ENCODE results near the gene DLG2. TPM values are rescaled to one million over a fixed set of nuclear protein-coding genes. Genes with fewer than 3 reads are reported as not detected.

DLG2 gene
- total RNA-seq, 2 donors from 2014 or later: 3.8 to 16.4 TPM

- no peaks in the 10 kb centered on the region for H3K27me3 ChIP-seq (replicated peaks; ENCODE audit: insufficient read depth)
- no peak overlapping the region for H3K4me3 ChIP-seq
- H3K4me1 ChIP-seq (ENCODE audit: control insufficient read depth in 1 of 2, low read depth in 2 of 2): peaks cover 0 to 5% of the 10 kb centered on the region in 2 donors
- DNase-seq (ENCODE audit: low spot score) (no peak), ATAC-seq (ENCODE audit: insufficient number of reproducible peaks, low FRiP score, low read depth) (no peak)
- no peak overlapping the region for H3K27ac ChIP-seq
- no peaks in the 10 kb centered on the region for H3K9me3 ChIP-seq
- H3K36me3 ChIP-seq: no peaks in the 10 kb centered on the region
- no peak for TF ChIP-seq CTCF (IDR thresholded peaks at IDR 0.05)
These were observed 1438.6 kb downstream of the DLG2 start for GRCh38 chr11:84188521-84188920.

GRCh38 chr11:84173078-84173477 is 1454.1 kb downstream of the DLG2 start:
- ATAC-seq (ENCODE audit: insufficient number of reproducible peaks, low FRiP score, low read depth) (no peak), DNase-seq (ENCODE audit: low spot score) (no peak)
- Histone ChIP-seq H3K36me3 (no peaks in the 10 kb centered on the region), H3K27me3 (replicated peaks; ENCODE audit: insufficient read depth) (no peaks in the 10 kb centered on the region), H3K4me1 (ENCODE audit: control insufficient read depth in 1 of 2, low read depth in 2 of 2) (no peaks in the 10 kb centered on the region), H3K9me3 (no peaks in the 10 kb centered on the region), H3K4me3 (no peak overlapping the region), H3K27ac (no peak overlapping the region)
- no peak for TF ChIP-seq CTCF (IDR thresholded peaks at IDR 0.05)

- no peaks in the 10 kb centered on the region for H3K9me3 ChIP-seq
- no peaks in the 10 kb centered on the region for H3K4me1 ChIP-seq (ENCODE audit: control insufficient read depth in 1 of 2, low read depth in 2 of 2)
- H3K27ac ChIP-seq: no peak overlapping the region
- TF ChIP-seq CTCF (IDR thresholded peaks at IDR 0.05): no peak
- H3K4me3 ChIP-seq: no peak overlapping the region
- no peaks in the 10 kb centered on the region for H3K27me3 ChIP-seq (replicated peaks; ENCODE audit: insufficient read depth)
- DNase-seq (ENCODE audit: low spot score) (no peak), ATAC-seq (ENCODE audit: insufficient number of reproducible peaks, low FRiP score, low read depth) (no peak)
- H3K36me3 ChIP-seq: no peaks in the 10 kb centered on the region
These were observed 1462.0 kb downstream of the DLG2 start for GRCh38 chr11:84165139-84165538.

- DNase-seq (ENCODE audit: low spot score) (no peak), ATAC-seq (ENCODE audit: insufficient number of reproducible peaks, low FRiP score, low read depth) (no peak)
- Histone ChIP-seq H3K36me3 (no peaks in the 10 kb centered on the region), H3K4me1 (ENCODE audit: control insufficient read depth in 1 of 2, low read depth in 2 of 2) (no peaks in the 10 kb centered on the region), H3K4me3 (no peak overlapping the region), H3K27ac (no peak overlapping the region), H3K27me3 (replicated peaks; ENCODE audit: insufficient read depth) (no peaks in the 10 kb centered on the region), H3K9me3 (no peaks in the 10 kb centered on the region)
- TF ChIP-seq CTCF (IDR thresholded peaks at IDR 0.05): no peak
These were observed 1462.4 kb downstream of the DLG2 start for GRCh38 chr11:84164728-84165127.

GRCh38 chr11:84163116-84163515 is 1464.0 kb downstream of the DLG2 start:
- Histone ChIP-seq H3K27ac (no peak overlapping the region), H3K27me3 (replicated peaks; ENCODE audit: insufficient read depth) (no peaks in the 10 kb centered on the region), H3K36me3 (no peaks in the 10 kb centered on the region), H3K4me3 (no peak overlapping the region), H3K9me3 (no peaks in the 10 kb centered on the region), H3K4me1 (ENCODE audit: control insufficient read depth in 1 of 2, low read depth in 2 of 2) (no peaks in the 10 kb centered on the region)
- no peak for TF ChIP-seq CTCF (IDR thresholded peaks at IDR 0.05)
- no peak for ATAC-seq (ENCODE audit: insufficient number of reproducible peaks, low FRiP score, low read depth)
- DNase-seq (ENCODE audit: low spot score): no peak

All from thoracic aorta (tissue), 2 donors.